ENCODE data around the gene ADAM19. TPM values are rescaled to one million over a fixed set of nuclear protein-coding genes. Genes with fewer than 3 reads are reported as not detected.

The ADAM19 gene
- total RNA-seq, 2 donors from 2014 or later, result 9.5 to 85.9 TPM

GRCh38 chr5:157541447-157542118 is 34.0 kb downstream of the ADAM19 start:
- Mint-ChIP-seq H3K36me3 (peaks cover 4 to 36% of the 10 kb centered on the region in 2 donors), H3K27ac (peak overlapping the region; percentile 10 to 82), H3K9me3 (no peaks in the 10 kb centered on the region)
- DNase-seq (ENCODE audit: low spot score in 2 of 2), result no peak
- ATAC-seq, result peak in 1 of 2 donors; percentile 15

GRCh38 chr5:157540707-157541446 is 34.7 kb downstream of the ADAM19 start:
- H3K36me3 Mint-ChIP-seq, result peaks cover 4 to 33% of the 10 kb centered on the region in 2 donors
- no peaks in the 10 kb centered on the region for H3K9me3 Mint-ChIP-seq
- DNase-seq (ENCODE audit: low spot score in 2 of 2) (peak; percentile 48 to 57), ATAC-seq (peak; percentile 91 to 92)
- H3K27ac Mint-ChIP-seq, result peak overlapping the region; percentile 65 to 82

DNA sequence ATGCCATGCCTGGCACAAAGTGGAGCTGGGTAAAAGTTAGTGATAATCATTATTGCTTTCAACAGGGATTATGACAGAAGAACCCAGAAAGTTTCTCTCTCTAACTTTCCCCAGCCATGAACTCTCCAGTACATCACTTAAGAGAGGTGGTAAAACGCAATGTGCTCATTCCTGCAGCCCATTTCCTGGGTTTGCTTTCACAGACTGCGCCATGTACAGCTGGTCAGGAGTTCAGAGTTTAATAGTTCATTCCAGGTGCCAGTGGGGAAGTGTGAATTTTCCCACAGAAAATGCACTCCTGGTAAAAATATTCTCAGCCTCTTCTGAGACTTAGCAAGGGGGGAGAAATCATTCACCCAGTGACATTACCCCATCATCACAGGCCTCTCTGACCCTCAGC is 35.5 kb downstream of the ADAM19 start:
- H3K36me3 Mint-ChIP-seq, result peaks cover 4 to 32% of the 10 kb centered on the region in 2 donors
- ATAC-seq, result no peak
- H3K9me3 Mint-ChIP-seq, result no peaks in the 10 kb centered on the region

DNA sequence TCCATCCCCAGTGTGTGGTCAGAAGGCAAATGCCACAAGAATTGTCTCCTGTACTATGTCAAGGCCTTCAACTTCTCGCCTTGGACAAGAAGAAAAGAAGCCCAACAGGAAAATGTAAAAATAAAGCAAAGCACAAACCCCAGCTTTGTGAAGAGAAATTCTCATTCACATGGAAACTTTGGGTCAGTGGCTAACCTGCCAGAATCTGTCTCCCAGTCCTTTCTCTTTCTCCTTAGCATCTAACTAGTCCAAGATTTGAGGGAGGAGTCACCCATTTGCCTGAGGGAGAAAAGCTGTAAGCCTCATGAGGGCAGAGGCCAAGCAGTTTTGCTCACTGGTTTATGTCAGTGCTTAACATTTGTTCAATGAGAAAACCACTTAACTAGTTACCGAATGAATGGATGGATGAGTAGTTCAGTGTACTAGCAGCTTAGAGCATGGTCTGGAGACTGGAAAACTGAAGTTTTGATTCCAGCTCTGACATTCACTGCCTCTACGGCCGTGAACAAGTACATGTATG is 36.0 kb downstream of the ADAM19 start:
- ATAC-seq (peak; percentile 17 to 23), DNase-seq (ENCODE audit: low spot score in 2 of 2) (no peak)
- H3K9me3 Mint-ChIP-seq, result no peaks in the 10 kb centered on the region
- peak overlapping the region; percentile 29 to 82 for H3K27ac Mint-ChIP-seq
- peaks cover 4 to 37% of the 10 kb centered on the region in 2 donors for H3K36me3 Mint-ChIP-seq

More for the DNA sequence above, 35.5 kb downstream of the ADAM19 start:
- DNase-seq (ENCODE audit: low spot score in 2 of 2), result no peak
- peak overlapping the region; percentile 65 to 82 for H3K27ac Mint-ChIP-seq

DNA sequence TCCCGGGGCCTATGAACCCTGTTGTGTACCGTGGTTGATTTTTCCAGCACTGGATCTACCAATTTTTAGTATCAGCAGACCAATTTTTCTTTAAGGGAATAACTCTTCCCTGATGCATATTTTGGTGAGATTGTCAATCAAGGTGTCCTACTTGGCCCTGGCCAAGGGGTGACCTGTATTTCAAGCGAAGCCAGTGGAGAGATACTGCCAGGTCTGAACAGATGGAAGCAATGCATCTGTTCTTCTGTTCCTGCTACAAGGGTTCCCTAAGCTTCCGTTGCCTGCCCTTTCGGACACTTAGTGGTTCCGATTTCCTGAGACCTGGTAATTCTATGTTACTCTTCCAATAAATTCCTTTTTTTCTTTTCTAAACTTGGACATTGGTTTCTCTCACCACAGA is 37.3 kb downstream of the ADAM19 start:
- DNase-seq (ENCODE audit: low spot score in 2 of 2), result no peak
- Mint-ChIP-seq H3K9me3 (no peaks in the 10 kb centered on the region), H3K27ac (no peak overlapping the region), H3K36me3 (peaks cover 4 to 37% of the 10 kb centered on the region in 2 donors)
- ATAC-seq, result no peak

- no peaks in the 10 kb centered on the region for H3K9me3 Mint-ChIP-seq
- DNase-seq (ENCODE audit: low spot score in 2 of 2) (no peak), ATAC-seq (no peak)
- peaks cover 4 to 54% of the 10 kb centered on the region in 2 donors for H3K36me3 Mint-ChIP-seq
- H3K27ac Mint-ChIP-seq, result no peak overlapping the region
These were observed 40.3 kb downstream of the ADAM19 start for GRCh38 chr5:157535042-157535865.

DNA sequence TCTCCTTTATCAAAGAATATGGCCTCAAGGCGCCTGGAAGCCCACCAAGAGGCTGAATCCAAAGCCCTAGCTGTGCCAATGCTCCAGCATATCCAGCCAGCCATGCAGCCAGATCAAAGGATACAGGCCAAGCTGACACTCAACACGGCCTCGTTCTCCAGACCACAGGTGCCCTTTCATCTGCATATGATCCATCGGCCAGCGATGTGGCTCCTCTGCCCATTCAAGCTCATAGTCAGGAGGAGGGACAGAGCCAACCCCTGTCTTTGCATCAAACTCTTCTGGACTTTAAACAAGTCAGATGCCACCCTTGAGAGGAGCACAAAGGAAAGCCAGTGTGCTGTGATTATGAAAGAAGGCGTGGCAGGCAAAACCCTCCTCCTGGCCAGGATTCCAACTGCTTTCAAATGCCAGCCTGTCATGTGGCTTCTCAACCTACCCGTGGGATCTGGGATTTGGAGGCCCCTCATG is 42.5 kb downstream of the ADAM19 start:
- Mint-ChIP-seq H3K27ac (no peak overlapping the region), H3K9me3 (no peaks in the 10 kb centered on the region), H3K36me3 (peaks cover 4 to 60% of the 10 kb centered on the region in 2 donors)
- DNase-seq (ENCODE audit: low spot score in 2 of 2) (no peak), ATAC-seq (no peak)

DNA sequence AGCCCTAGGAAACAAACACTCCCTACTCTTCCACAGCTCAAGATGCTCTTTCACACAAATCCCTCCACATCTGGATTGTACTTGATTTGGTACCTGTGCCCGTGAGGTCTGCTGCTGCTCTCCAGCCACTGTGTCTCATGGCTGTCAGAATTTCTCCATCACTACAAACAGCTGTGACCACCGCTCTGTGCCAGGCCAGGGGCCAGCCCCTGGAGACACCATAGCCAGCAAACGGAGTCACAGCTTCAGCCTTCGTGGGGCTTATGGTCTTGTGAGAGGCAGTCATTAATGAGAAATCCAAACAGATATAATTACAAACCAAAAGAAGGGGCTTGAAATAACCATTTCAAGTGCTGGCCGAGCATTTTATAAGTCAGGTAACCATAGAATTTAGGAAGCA is 43.6 kb downstream of the ADAM19 start:
- no peaks in the 10 kb centered on the region for H3K9me3 Mint-ChIP-seq
- ATAC-seq, result no peak
- H3K36me3 Mint-ChIP-seq, result peaks cover 4 to 68% of the 10 kb centered on the region in 2 donors
- DNase-seq (ENCODE audit: low spot score in 2 of 2), result no peak
- H3K27ac Mint-ChIP-seq, result peak overlapping the region in 1 of 2 donors; percentile 57

- ATAC-seq (no peak), DNase-seq (ENCODE audit: low spot score in 2 of 2) (no peak)
- no peaks in the 10 kb centered on the region for H3K9me3 Mint-ChIP-seq
- H3K27ac Mint-ChIP-seq, result peak overlapping the region in 1 of 2 donors; percentile 55
- H3K36me3 Mint-ChIP-seq, result peaks cover 0 to 57% of the 10 kb centered on the region in 2 donors
These were observed 45.2 kb downstream of the ADAM19 start for GRCh38 chr5:157530226-157530972.

GRCh38 chr5:157529002-157529401 is 46.6 kb downstream of the ADAM19 start:
- no peak for DNase-seq (ENCODE audit: low spot score in 2 of 2)
- no peaks in the 10 kb centered on the region for H3K9me3 Mint-ChIP-seq
- no peak for ATAC-seq
- H3K27ac Mint-ChIP-seq, result no peak overlapping the region
- H3K36me3 Mint-ChIP-seq, result peaks cover 0 to 51% of the 10 kb centered on the region in 2 donors

- no peaks in the 10 kb centered on the region for H3K9me3 Mint-ChIP-seq
- DNase-seq (ENCODE audit: low spot score in 2 of 2) (no peak), ATAC-seq (no peak)
- peak overlapping the region in 1 of 2 donors; percentile 44 for H3K27ac Mint-ChIP-seq
- peaks cover 0 to 51% of the 10 kb centered on the region in 2 donors for H3K36me3 Mint-ChIP-seq
These were observed 47.4 kb downstream of the ADAM19 start for GRCh38 chr5:157528036-157528632.

GRCh38 chr5:157524887-157525286 is 50.7 kb downstream of the ADAM19 start:
- H3K36me3 Mint-ChIP-seq, result peaks cover 0 to 44% of the 10 kb centered on the region in 2 donors

DNA sequence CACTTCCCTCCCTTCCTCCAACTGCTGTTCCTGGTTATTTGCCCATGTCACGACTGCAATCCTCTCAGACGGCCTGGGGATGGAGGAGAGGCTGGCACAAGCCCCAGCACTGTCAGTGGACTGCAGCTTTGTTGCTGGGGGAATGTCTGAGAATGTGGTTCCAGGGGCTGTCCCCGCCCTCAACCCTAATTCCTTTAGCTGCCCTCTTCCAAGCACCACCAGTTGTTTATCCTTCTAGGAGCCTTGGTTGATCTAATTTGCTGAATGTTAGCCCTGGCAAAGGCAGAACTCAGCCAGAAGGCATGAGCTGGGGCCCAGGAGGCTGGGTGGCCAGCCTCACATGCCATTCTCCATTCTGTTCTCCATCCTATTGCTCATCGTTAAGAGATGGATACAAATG is 51.6 kb downstream of the ADAM19 start:
- Mint-ChIP-seq H3K9me3 (no peaks in the 10 kb centered on the region), H3K27ac (no peak overlapping the region), H3K36me3 (peaks cover 0 to 34% of the 10 kb centered on the region in 2 donors)
- ATAC-seq (no peak), DNase-seq (ENCODE audit: low spot score in 2 of 2) (no peak)

More at GRCh38 chr5:157524887-157525286, 50.7 kb downstream of the ADAM19 start:
- ATAC-seq, result no peak
- no peak overlapping the region for H3K27ac Mint-ChIP-seq
- no peaks in the 10 kb centered on the region for H3K9me3 Mint-ChIP-seq
- no peak for DNase-seq (ENCODE audit: low spot score in 2 of 2)

- ATAC-seq (no peak), DNase-seq (ENCODE audit: low spot score in 2 of 2) (no peak)
- no peaks in the 10 kb centered on the region for H3K9me3 Mint-ChIP-seq
- peaks cover 0 to 33% of the 10 kb centered on the region in 2 donors for H3K36me3 Mint-ChIP-seq
- no peak overlapping the region for H3K27ac Mint-ChIP-seq
These were observed 53.9 kb downstream of the ADAM19 start for GRCh38 chr5:157521704-157522029.

- Mint-ChIP-seq H3K36me3 (peaks cover 0 to 36% of the 10 kb centered on the region in 2 donors), H3K27ac (no peak overlapping the region), H3K9me3 (no peaks in the 10 kb centered on the region)
- DNase-seq (ENCODE audit: low spot score in 2 of 2), result no peak
- ATAC-seq, result no peak
These were observed 54.5 kb downstream of the ADAM19 start for GRCh38 chr5:157520911-157521703.

Data from activated naive CD4-positive, alpha-beta T cell treated with anti-CD3 and anti-CD28 coated beads, Interleukin-2, amount 50 U/mL, for 72 hours (primary cell).